Adrenal gland (tissue), 12 donors: ENCODE measurements around the gene PLPP4. TPM values are rescaled to one million over a fixed set of nuclear protein-coding genes. Genes with fewer than 3 reads are reported as not detected.

Experiments used
- DNase-seq, 7 donors: peaks; one replicate each; pipeline ENCODE4 v3.0.0-alpha.2; 2019 to 2020
- H3K27ac ChIP-seq, 5 donors: fragments of 200-600 bp; sonication (generic) in 4 of 5; 1 replicate in 3 of 5; 2 replicates in 2 of 5; pipeline versions ENCODE4 v1.5.1 to v1.8.0; 2016 to 2020; ENCODE audit warnings: mild to moderate bottlenecking in 1 of 5
- H3K27me3 ChIP-seq: fragments of 200-600 bp; 2 replicates; pipeline ENCODE4 v1.8.0; 2021
- H3K36me3 ChIP-seq, 2 donors: fragments of 200-600 bp; replicated peaks in 1 of 2; 1 replicate in 1 of 2; 2 replicates in 1 of 2; pipeline versions ENCODE4 v1.5.1 to v1.8.0; 2018 to 2022
- H3K4me1 ChIP-seq, 2 donors: fragments of 200-600 bp; replicated peaks in 1 of 2; 1 replicate in 1 of 2; 2 replicates in 1 of 2; pipeline versions ENCODE4 v1.5.1 to v1.8.0; 2018 to 2021
- H3K4me3 ChIP-seq, 4 donors: fragments of 200-600 bp; sonication (generic) in 3 of 4; one replicate each; pipeline ENCODE4 v1.5.1; 2016 to 2018
- H3K9me3 ChIP-seq, 3 donors: fragments of 200-600 bp; sonication (generic) in 1 of 3; replicated peaks in 1 of 3; 1 replicate in 2 of 3; 2 replicates in 1 of 3; pipeline versions ENCODE4 v1.5.1 to v1.8.0; 2016 to 2021
- POLR2A ChIP-seq, 2 donors: fragments of 450-650 bp; IDR thresholded peaks; one replicate each; pipeline ENCODE4 v1.6.1; 2017; ENCODE audit warnings: antibody characterized with exemption in 2 of 2, mild to moderate bottlenecking in 2 of 2, moderate library complexity in 1 of 2
- WGBS, 4 donors: extraction: QIAGEN DNeasy Blood & Tissue Kit in 2 of 4; methylation state at CpG; one replicate each; pipeline versions ENCODE4 v1.1.5 to v1.1.7; 2013 to 2017; 5-methylcytosine and 5-hydroxymethylcytosine counted together
- intact Hi-C, 2 donors: fragments of 100-400 bp; cut with DNase I; formaldehyde crosslinking; loops; one replicate each; pipeline versions ENCODE4 v1.14.1 to v1.15.0; 2022 to 2023
- polyA plus RNA-seq, 3 donors: library from polyadenylated mRNA; stranded (reverse); fragments of 200-250 nt in 2 of 3; fragments of 350-450 nt in 1 of 3; fragmentation: Illumina TruSeq in 1 of 3; extraction: RNeasy Lipid Tissue Mini Kit (QIAGEN cat#74804) in 1 of 3; gene quantifications; one replicate each; pipeline ENCODE4 v1.2.3, GENCODE V29; 2013 to 2014
- total RNA-seq, 9 donors: library from RNA; depleted of rRNA in 4 of 9; stranded (reverse); fragments of >200 nt in 4 of 9; fragments of 120-200 nt in 1 of 9; fragmentation: NEBNext Ultra II Directional in 1 of 9; extraction: Animal tissue kit (Norgen Biotek cat#: 25700) in 1 of 9; gene quantifications; one replicate each; pipeline versions ENCODE4 v1.1.0 to v1.2.4, GENCODE V29; 2013 to 2023
- TF ChIP-seq, protein P1 (sequence below), 6 experiments: fragments of 450-650 bp in 4 of 6; fragments of 200-600 bp in 2 of 6; sonication (generic) in 1 of 6; IDR thresholded peaks; 1 replicate in 5 of 6; 2 replicates in 1 of 6; pipeline versions ENCODE4 v1.5.1 to v1.8.0; 2016 to 2021; ENCODE audit warnings: antibody characterized with exemption in 6 of 6, mild to moderate bottlenecking in 2 of 6, moderate library complexity in 1 of 6
- donor health status: healthy with polysubstance abuse.
- donor health status: Bipolar disorder and iron deficiency.
- donor health status: DM: yes; HTN: yes; CAD: no.
- donor health status: DM: no; HTN: no; CAD: no.
- donor health status: DM: no; HTN: no; CAD: no.
- donor health status: DM: yes; HTN: yes; CAD: no.

The PLPP4 gene
- total and polyA plus RNA-seq, 12 donors = 0.09 to 1.4 TPM; not detected in 10

DNA sequence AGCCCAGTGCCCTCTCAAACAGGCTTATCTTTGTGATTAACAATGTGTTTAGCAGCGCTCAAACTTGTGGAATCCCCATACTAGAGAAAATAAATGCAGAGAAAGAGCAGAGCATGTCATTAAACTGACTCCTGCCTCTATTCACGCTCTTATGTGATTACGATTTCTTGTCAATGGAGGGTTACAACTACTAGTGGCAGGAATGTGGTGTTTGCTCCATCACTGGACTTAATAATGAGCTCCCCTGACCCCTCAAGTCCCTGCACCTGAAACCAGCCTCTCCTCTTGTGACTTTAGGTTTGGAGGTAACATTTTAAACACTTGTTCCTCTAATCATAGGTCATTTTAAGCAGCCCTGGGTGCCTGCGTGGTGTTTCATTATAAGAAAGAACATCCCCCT is 121.9 kb downstream of the PLPP4 start:
- WGBS, 4 donors = 58 to 75% (median 70%) methylated on average over 4 of the region's 4 CpGs
- Histone ChIP-seq H3K27ac (no peak overlapping the region), H3K4me1 (no peaks in the 10 kb centered on the region), H3K27me3 (no peaks in the 10 kb centered on the region), H3K36me3 (no peaks in the 10 kb centered on the region), H3K9me3 (no peaks in the 10 kb centered on the region), H3K4me3 (no peak overlapping the region)
- TF ChIP-seq, protein P1, sequence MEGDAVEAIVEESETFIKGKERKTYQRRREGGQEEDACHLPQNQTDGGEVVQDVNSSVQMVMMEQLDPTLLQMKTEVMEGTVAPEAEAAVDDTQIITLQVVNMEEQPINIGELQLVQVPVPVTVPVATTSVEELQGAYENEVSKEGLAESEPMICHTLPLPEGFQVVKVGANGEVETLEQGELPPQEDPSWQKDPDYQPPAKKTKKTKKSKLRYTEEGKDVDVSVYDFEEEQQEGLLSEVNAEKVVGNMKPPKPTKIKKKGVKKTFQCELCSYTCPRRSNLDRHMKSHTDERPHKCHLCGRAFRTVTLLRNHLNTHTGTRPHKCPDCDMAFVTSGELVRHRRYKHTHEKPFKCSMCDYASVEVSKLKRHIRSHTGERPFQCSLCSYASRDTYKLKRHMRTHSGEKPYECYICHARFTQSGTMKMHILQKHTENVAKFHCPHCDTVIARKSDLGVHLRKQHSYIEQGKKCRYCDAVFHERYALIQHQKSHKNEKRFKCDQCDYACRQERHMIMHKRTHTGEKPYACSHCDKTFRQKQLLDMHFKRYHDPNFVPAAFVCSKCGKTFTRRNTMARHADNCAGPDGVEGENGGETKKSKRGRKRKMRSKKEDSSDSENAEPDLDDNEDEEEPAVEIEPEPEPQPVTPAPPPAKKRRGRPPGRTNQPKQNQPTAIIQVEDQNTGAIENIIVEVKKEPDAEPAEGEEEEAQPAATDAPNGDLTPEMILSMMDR (IDR thresholded peaks at IDR 0.05) = no peak
- TF ChIP-seq POLR2A (IDR thresholded peaks at IDR 0.05) = no peak
- no peak for DNase-seq
- intact Hi-C loops = no loop called here

DNA sequence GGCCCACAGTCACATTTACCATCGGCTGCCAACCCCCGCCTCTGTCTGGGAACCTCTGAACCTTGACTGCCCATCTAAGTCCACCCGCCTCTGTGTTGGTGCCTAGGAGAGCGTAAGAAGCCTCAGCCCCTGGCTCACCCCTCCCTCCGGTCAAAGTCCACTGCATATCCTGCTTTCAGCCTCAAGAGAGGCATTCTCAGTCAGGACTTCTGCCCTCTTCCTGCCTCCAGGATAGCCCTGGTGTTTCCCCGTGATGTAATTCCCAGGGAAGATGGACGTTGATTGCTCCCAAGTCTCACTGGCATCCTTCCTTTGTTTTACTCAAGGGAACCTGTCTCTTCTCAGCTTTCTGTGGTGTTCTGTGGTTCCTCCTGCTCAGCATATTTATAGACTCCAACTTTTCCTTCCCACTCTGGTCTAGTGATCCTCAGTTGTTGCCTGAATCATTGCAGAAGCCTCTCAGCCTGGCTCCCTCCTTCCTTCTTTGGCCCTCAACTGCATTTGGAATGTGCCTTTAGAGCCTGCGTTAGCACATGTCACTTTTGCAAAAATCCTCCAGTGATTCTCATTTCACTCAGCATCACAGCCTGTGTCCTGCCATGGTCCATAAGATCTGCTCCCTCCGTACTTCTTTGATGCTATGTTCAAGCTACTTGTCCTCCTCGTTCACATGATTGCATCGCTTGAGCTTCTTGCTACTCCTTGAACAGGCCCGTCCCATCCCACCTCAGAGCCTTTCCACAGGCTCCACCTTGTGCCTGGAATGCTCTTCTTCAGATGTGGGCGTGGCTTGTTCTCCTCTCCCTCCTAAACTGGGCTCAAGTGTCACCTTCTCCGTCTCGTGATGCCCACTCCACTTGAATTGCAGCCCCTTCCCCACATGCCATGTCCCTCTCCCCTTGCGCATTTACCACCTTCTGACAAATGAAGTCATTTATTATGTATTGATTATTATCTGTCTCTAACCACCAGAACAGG is 124.2 kb downstream of the PLPP4 start:
- Histone ChIP-seq H3K36me3 (no peaks in the 10 kb centered on the region), H3K4me3 (no peak overlapping the region), H3K9me3 (no peaks in the 10 kb centered on the region), H3K27ac (no peak overlapping the region), H3K27me3 (no peaks in the 10 kb centered on the region), H3K4me1 (no peaks in the 10 kb centered on the region)
- DNase-seq = no peak
- intact Hi-C loops = no loop called here
- TF ChIP-seq, protein P1 (IDR thresholded peaks at IDR 0.05) = no peak
- TF ChIP-seq POLR2A (IDR thresholded peaks at IDR 0.05) = no peak
- 71 to 78% (median 75%) methylated on average over 16 of the region's 16 CpGs for WGBS, 4 donors

DNA sequence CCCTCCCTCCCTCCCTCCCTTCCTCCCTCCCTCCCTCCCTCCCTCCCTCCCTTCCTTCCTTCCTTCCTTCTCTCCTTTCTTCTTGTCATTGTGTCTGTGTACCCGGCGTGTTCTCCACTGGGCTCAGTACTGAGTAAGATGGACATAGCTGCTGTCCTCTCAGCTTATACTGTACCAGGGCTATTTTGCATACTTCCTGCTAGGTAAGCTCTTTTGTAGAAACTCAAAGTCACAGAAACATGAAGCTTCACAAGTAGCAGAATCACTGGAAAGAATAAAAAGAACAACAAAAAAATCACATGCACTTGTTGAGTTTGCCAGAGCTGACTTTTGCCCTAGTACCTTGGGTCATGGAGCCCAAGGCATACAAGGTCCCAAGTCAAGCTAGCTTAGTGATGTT is 125.7 kb downstream of the PLPP4 start:
- intact Hi-C loops = no loop called here
- no peak overlapping the region for H3K27ac ChIP-seq
- H3K9me3 ChIP-seq = no peaks in the 10 kb centered on the region
- TF ChIP-seq POLR2A (IDR thresholded peaks at IDR 0.05) = no peak
- TF ChIP-seq, protein P1 (IDR thresholded peaks at IDR 0.05) = no peak
- no peaks in the 10 kb centered on the region for H3K4me1 ChIP-seq
- no peak for DNase-seq
- no peak overlapping the region for H3K4me3 ChIP-seq
- H3K27me3 ChIP-seq = no peaks in the 10 kb centered on the region
- 61 to 72% (median 68%) methylated on average over 2 of the region's 2 CpGs for WGBS, 4 donors
- H3K36me3 ChIP-seq = no peaks in the 10 kb centered on the region

DNA sequence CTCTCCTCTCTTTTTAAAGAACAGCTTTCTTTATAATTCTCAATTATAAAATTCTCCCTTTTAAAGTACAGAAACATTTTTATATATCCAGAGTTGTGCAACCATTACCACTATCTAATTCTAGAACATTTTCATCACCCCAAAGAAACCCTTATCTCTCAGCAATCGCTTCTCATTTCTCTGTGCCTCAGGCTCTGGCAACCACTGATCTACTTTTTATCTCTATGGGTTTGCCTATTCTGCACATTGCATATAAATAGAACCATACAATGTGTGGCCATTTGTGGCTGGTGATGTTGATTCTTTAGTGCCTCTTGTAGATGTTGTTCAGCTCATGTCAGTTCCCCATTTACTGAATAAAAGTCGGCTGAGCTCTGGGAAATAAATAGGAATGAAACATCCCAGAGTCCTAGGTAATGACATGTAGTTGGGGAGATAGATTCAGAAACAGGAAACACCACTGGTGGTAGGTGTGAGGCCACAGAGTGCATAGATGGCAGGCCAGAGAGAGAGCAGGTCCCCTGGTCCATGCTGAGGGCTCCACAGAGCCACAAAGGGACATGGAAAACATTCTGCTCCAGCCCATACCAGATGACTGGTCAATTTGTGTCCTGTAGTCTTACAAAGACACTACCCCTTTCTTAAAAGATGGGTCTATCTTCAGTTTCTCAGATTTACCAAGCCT is 126.5 kb downstream of the PLPP4 start:
- Histone ChIP-seq H3K36me3 (no peaks in the 10 kb centered on the region), H3K9me3 (no peaks in the 10 kb centered on the region), H3K4me3 (no peak overlapping the region), H3K27me3 (no peaks in the 10 kb centered on the region), H3K27ac (no peak overlapping the region), H3K4me1 (no peaks in the 10 kb centered on the region)
- no peak for DNase-seq
- 62 to 72% (median 66%) methylated on average over 2 of the region's 2 CpGs for WGBS, 4 donors
- intact Hi-C loops = no loop called here
- no peak for TF ChIP-seq POLR2A (IDR thresholded peaks at IDR 0.05)
- TF ChIP-seq, protein P1 (IDR thresholded peaks at IDR 0.05) = no peak
